Ovary (tissue), 3 donors: ENCODE results near the gene SLC25A52.

Experiments used
- CTCF ChIP-seq, 3 donors: fragments of 450-650 bp in 2 of 3; fragments of 200-600 bp in 1 of 3; IDR thresholded peaks; one replicate each; pipeline versions ENCODE4 v1.5.1 to v1.8.0; 2016 to 2022; ENCODE audit warnings: antibody characterized with exemption in 3 of 3, mild to moderate bottlenecking in 1 of 3
- EP300 ChIP-seq: sonication (generic); formaldehyde crosslinking; IDR thresholded peaks from one replicate; pipeline ENCODE4 v1.6.1; 2017; ENCODE audit warnings: antibody characterized with exemption
- POLR2A ChIP-seq: fragments of 450-650 bp; IDR thresholded peaks from one replicate; pipeline ENCODE4 v1.6.1; 2017; ENCODE audit warnings: antibody characterized with exemption, mild to moderate bottlenecking, moderate library complexity
- donor health status: DM: no; HTN: no; CAD: no.

GRCh38 chr18:31801078-31801477 lies 40.4 kb upstream of the SLC25A52 start:
- TF ChIP-seq CTCF (IDR thresholded peaks at IDR 0.05) (no peak), EP300 (no peak), POLR2A (no peak)
